GM19035 (cell line): ENCODE results near the gene EXOSC2.

Source experiments
- ATAC-seq: cut with Tn5 transposase; IDR thresholded peaks from one replicate; pipeline ENCODE4 v1.9.1; 2021; ENCODE audit not compliant: unreplicated experiment

The EXOSC2 gene

DNA sequence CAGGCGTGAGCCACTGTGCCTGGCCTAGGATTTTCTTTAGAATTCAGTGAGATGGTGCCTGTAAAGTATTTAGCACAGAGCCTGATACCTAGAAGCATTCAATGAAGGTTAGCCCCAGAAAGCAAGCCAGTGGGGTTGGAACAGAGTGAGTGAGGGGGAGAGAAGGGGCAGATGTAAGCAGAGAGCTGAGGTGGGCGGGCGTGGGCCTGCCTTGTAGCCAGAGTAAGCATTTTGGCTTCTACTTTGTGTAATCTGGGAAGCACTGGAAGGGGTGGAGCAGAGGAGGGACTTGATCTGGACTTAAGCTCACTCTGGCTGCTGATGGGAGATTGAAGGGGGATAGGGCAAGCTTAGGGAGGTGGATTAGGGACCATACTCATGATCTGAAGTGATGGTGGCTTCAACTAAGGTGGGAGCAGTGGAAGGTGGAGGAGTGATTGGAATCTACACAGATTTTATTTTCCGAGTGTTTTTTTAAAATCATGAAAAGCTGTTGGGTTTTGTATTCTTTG, 2.6 kb downstream of the EXOSC2 start:
- no peak for ATAC-seq

- ATAC-seq: no peak
These were observed 3.4 kb downstream of the EXOSC2 start for GRCh38 chr9:130696996-130697395.

- ATAC-seq: no peak
These were observed 4.9 kb downstream of the EXOSC2 start for GRCh38 chr9:130698514-130698913.

GRCh38 chr9:130699047-130699446, 5.5 kb downstream of the EXOSC2 start:
- ATAC-seq: no peak

DNA sequence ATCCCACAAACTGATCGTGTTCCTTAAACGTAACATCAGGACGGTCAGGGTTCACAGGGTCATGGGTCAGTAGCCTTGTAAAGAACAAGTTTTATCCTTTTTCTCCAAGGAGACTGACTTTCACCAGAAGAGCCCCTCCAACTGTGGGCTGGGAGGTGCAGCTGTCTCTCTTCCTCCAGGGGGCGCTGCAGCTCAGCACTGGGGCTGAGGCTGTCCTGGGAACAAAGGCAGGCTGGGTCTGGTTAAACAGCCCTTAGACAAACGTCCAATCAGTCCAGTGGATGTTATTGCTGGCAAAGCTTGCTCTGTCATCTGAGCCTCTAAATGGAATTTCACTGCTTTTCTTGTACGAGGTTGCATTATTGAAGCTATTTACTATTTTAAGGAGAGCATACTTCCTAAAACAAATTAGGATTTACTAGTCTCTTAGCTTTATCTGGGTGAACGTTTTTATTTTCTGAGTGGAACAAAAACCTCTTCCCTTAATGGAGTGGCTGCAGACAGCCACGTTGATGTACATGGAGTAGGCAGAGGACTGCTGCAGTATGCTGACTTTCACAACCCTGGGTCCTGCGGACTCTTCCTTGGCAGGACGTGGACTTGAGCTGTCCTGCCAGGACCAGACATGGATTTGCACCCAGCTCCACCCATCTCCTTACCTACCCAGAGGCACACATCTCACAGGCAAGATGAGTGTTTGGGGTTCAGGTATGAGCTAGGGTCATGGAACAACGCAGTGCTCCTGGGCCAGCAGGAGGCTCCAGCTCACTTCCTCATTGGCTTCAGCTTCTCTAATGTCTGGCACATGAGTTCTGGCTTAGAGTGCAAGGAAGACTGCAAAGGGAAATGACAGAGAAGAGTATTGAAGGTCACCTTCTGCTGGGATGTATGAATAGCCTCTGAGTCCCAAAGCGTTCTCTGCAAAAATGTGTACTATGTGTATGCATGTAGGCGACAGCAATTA, 7.8 kb downstream of the EXOSC2 start:
- ATAC-seq: no peak

DNA sequence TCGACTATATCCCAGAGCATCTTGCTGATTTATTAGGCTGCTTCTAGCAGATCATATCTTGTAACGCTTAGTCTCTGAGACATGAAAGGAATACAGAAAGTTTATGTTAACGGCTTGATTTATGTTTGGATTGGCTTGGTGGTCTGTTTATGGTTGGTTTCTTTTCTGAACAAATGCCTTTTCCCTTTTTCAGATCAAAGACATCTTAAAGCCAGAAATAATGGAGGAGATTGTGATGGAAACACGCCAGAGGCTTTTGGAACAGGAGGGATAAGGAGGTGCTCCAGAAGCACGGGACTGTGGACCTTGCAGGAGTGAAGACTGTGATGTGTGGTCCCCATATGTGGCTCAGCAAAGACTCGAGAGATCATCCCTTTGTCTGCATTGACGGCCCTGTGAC, 9.9 kb downstream of the EXOSC2 start:
- no peak for ATAC-seq

GRCh38 chr9:130707225-130707976, 13.8 kb downstream of the EXOSC2 start:
- ATAC-seq: no peak

GRCh38 chr9:130710822-130711352, 17.3 kb downstream of the EXOSC2 start:
- ATAC-seq: no peak

- no peak for ATAC-seq
These were observed 17.9 kb downstream of the EXOSC2 start for GRCh38 chr9:130711469-130711868.

DNA sequence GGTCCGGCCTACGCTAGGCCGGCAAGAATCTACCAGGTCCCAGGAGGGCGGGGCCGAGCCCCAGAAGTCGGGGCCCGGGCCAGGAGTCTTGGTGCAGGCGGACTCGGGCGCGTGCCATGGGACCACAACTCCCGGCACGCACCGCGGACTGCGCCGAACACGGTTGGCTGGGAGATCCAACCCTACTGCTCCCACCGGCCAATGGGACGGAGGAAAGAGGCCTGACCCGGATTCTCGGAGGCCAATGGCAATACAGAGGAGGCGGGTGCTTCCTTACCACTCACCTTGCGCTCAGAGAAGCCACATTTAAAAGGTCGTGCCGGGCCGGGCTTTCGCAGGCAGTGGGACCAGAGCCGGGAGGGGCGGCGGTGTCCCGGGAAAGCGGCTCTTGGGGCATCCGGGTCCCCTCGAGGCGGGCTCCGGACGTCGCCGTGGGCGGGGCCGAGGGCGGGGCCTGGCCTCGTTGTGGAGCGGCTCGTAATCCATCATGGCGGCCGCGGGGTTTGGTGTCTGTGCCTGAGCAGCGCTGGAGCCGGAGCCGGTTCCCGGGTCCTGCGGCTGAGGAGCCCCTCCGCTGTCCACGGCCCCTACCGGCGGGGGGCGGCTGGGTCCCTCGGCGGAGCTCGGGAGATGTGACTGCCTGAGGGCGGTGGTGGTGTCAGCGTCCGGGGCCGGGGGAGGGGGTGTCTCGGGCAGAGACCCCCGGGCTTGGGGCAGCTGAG, 19.1 kb downstream of the EXOSC2 start:
- ATAC-seq: peak; percentile 94

GRCh38 chr9:130713286-130713960, 19.8 kb downstream of the EXOSC2 start:
- ATAC-seq: peak; percentile 17

GRCh38 chr9:130714586-130715110, 21.1 kb downstream of the EXOSC2 start:
- no peak for ATAC-seq

DNA sequence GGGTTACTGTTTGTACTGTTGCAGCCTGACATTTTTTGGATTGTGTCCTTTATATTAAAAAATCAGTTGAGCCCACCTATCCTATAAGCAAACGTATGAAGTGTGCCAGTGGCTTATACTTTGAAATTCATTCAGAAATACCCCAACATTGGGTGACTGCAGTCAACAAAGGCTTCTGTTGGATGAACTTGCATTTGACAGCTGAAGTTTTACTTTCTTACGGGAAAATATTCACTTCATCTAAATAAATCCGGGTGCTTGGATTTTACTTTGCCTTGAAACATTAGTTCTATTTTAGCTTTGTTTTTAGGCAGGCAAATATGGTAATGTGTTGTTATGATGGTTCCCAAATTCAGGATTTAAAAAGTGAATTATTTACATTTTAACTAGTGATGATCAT, 21.7 kb downstream of the EXOSC2 start:
- no peak for ATAC-seq

GRCh38 chr9:130718562-130718961, 25.0 kb downstream of the EXOSC2 start:
- ATAC-seq: no peak

GRCh38 chr9:130720762-130721161, 27.2 kb downstream of the EXOSC2 start:
- ATAC-seq: no peak

- ATAC-seq: no peak
These were observed 35.1 kb downstream of the EXOSC2 start for GRCh38 chr9:130728721-130729120.

- ATAC-seq: no peak
These were observed 35.6 kb downstream of the EXOSC2 start for GRCh38 chr9:130729145-130729544.

- ATAC-seq: no peak
These were observed 37.8 kb downstream of the EXOSC2 start for GRCh38 chr9:130731355-130731754.

DNA sequence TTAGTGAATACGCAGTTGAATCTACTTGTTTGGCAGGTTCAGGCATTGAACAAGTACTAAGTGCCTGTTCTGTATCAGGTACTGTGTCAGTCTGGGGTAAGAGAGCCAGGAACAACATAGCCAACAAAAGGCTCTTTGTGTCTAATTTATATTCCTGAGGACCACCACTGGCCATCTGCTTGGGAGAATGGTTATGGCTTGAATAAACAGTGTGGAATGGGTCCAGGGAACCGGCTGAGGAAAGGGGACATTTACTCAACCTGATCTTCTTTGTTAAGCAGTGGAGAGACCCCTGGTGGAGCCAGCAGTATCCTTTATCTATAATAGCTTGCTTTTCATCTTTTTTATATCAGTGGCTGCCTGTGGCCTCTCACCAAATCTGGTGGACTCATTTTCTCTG, 38.6 kb downstream of the EXOSC2 start:
- ATAC-seq: no peak

DNA sequence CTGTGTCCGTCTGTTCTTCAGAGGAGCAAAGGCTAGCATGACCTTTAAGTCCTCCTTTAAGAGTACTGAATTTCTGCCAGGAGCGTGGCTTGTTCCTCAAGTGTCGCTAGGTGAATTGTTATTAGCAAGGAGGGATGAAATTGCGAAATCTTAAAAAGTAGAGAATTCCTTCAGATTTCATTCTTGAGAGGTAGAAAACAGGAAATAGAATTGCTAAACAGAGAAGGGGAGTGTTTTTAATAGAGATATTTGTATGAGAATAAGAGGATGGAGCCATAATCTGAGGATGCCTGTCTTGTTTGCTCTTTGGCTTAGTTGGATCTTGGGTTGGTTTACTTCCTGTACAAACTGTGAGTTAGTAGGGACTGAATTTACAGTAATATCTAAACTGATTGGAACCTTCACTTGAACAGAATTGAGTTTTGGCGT, 39.2 kb downstream of the EXOSC2 start:
- ATAC-seq: no peak
